Measurements from ENCODE around the gene ZNF592.

DNA sequence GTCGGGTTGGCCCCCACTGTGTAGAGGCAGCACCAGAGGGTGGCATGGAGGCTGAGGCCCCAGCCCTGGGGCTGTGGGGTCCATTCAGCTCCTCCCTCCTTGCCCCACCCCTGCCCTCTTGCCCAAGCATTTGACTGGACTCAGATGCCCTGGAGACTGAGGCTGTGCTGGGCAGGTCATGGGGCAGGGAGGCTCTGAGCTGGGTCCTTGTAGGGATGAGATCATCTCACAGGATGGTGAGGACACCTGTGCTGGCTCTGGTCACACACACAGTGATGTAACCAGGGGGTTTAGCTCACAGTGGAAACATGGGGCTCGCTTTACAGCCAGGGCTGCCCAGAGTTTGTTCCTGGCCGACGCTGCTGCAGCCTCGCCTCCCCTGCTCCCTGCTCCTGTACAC lies 86.6 kb downstream of the ZNF592 start:
- TF ChIP-seq BACH2 (CRISPR knock-in tag; IDR thresholded peaks at IDR 0.05; ENCODE audit: borderline replicate concordance) (no peak), ESRRG (CRISPR knock-in tag; IDR thresholded peaks at IDR 0.05) (no peak), TOX (CRISPR knock-in tag; IDR thresholded peaks at IDR 0.05; ENCODE audit: borderline replicate concordance) (no peak), RARB (CRISPR knock-in tag; IDR thresholded peaks at IDR 0.05) (no peak)
